Measurements from ENCODE around the gene DOHH.

DOHH gene

DNA sequence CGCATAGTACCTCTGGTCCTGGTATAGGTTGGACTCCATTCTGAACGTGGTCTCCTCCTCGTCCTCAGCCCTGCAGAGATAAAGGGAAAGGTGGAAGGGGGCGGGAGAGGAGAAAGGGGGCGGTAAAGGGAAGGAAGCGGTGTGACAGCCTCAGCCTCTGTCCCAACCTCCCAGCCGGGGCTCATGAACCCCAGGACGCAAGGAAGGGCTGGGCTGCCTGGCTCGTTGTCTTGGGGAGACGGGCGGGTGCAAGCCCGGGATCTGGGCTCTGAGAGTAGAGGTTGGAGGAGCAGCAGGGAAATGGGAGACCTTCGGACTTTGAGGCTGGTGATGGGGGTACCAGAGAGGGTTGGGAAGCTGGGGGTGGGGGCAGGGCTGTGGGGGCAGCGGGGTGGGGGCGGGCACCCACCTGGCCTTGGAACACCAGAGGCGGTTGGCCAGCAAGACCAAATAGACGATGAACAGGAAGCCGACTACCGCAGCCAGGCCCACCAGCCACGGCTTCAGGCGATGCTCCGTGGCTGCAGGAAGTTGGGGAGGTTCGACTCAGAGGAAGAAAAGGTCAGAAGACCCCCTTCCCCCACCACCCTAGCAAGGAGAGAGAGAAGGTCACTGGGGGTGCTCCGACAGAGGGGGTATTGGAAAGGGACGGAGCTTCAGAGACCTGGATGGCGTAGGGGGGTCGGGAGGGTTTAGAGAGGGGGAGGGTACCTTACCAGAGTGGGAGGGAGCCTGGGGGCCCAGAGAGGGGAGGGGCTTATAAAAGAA is 21.9 kb downstream of the DOHH start:
- no peak overlapping the region for H2AFZ ChIP-seq (ENCODE audit: low read length)
- H3K9me2 ChIP-seq (ENCODE audit: low read depth, low read length), result no peaks in the 10 kb centered on the region
- TF ChIP-seq, protein P1, sequence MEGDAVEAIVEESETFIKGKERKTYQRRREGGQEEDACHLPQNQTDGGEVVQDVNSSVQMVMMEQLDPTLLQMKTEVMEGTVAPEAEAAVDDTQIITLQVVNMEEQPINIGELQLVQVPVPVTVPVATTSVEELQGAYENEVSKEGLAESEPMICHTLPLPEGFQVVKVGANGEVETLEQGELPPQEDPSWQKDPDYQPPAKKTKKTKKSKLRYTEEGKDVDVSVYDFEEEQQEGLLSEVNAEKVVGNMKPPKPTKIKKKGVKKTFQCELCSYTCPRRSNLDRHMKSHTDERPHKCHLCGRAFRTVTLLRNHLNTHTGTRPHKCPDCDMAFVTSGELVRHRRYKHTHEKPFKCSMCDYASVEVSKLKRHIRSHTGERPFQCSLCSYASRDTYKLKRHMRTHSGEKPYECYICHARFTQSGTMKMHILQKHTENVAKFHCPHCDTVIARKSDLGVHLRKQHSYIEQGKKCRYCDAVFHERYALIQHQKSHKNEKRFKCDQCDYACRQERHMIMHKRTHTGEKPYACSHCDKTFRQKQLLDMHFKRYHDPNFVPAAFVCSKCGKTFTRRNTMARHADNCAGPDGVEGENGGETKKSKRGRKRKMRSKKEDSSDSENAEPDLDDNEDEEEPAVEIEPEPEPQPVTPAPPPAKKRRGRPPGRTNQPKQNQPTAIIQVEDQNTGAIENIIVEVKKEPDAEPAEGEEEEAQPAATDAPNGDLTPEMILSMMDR (IDR thresholded peaks at IDR 0.05; ENCODE audit: low read length), result no peak
- TF ChIP-seq EZH2 (IDR thresholded peaks at IDR 0.05; ENCODE audit: borderline replicate concordance, low read length), result no peak
- H3K4me2 ChIP-seq (ENCODE audit: low read length), result peak overlapping the region; percentile 21; the same call in 1 of the 2 replicates
- H3K79me2 ChIP-seq (ENCODE audit: insufficient read depth, low read length), result no peaks in the 10 kb centered on the region
- no peaks in the 10 kb centered on the region for H3K36me3 ChIP-seq (ENCODE audit: insufficient read depth, low read length)
- H3K27me3 ChIP-seq (ENCODE audit: insufficient read depth, low read length), result no peaks in the 10 kb centered on the region
- H4K20me1 ChIP-seq (ENCODE audit: insufficient read depth, low read length), result no peaks in the 10 kb centered on the region
- no peak overlapping the region for H3K9ac ChIP-seq (ENCODE audit: low read length)
- no peak overlapping the region for H3K4me3 ChIP-seq (ENCODE audit: low read depth, low read length, poor library complexity, severe bottlenecking)
- peaks cover 28% of the 10 kb centered on the region for H3K4me1 ChIP-seq (ENCODE audit: insufficient read depth, low read length, severe bottlenecking)
- no peaks in the 10 kb centered on the region for H3K9me3 ChIP-seq (ENCODE audit: low read length)
- no peaks in the 10 kb centered on the region for H3F3A ChIP-seq (ENCODE audit: insufficient read depth, low read length)
- H3K27ac ChIP-seq (ENCODE audit: low read depth, low read length, poor library complexity, severe bottlenecking), result no peak overlapping the region

DNA sequence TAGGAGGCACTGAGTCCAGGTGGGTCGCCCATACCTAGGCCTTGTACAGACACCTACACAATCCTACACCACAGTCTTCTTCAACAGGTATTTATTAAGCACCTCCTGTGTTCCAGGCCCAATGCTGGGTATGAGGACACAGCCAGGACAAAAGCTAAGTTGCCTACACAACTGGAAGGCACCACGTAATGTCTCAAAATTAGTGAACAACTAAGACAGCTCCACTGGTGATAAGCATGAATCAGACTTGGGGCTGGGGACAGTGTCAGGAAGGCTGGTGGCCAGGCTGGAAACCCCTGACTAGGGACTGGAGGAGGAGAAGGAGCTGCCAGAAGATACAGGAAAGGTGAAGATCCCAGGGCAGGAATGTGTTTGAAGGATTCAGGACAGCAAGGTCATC is 22.5 kb downstream of the DOHH start:
- Histone ChIP-seq H3K4me1 (ENCODE audit: insufficient read depth, low read length, severe bottlenecking) (peaks cover 28% of the 10 kb centered on the region), H2AFZ (ENCODE audit: low read length) (no peak overlapping the region), H3K4me2 (ENCODE audit: low read length) (no peak overlapping the region), H3K27ac (ENCODE audit: low read depth, low read length, poor library complexity, severe bottlenecking) (no peak overlapping the region), H3K4me3 (ENCODE audit: low read depth, low read length, poor library complexity, severe bottlenecking) (no peak overlapping the region), H3K9ac (ENCODE audit: low read length) (no peak overlapping the region), H4K20me1 (ENCODE audit: insufficient read depth, low read length) (no peaks in the 10 kb centered on the region), H3K9me2 (ENCODE audit: low read depth, low read length) (no peaks in the 10 kb centered on the region), H3F3A (ENCODE audit: insufficient read depth, low read length) (no peaks in the 10 kb centered on the region), H3K79me2 (ENCODE audit: insufficient read depth, low read length) (no peaks in the 10 kb centered on the region), H3K9me3 (ENCODE audit: low read length) (no peaks in the 10 kb centered on the region), H3K36me3 (ENCODE audit: insufficient read depth, low read length) (no peaks in the 10 kb centered on the region), H3K27me3 (ENCODE audit: insufficient read depth, low read length) (no peaks in the 10 kb centered on the region)
- TF ChIP-seq, protein P1 (IDR thresholded peaks at IDR 0.05; ENCODE audit: low read length), result no peak
- no peak for TF ChIP-seq EZH2 (IDR thresholded peaks at IDR 0.05; ENCODE audit: borderline replicate concordance, low read length)

DNA sequence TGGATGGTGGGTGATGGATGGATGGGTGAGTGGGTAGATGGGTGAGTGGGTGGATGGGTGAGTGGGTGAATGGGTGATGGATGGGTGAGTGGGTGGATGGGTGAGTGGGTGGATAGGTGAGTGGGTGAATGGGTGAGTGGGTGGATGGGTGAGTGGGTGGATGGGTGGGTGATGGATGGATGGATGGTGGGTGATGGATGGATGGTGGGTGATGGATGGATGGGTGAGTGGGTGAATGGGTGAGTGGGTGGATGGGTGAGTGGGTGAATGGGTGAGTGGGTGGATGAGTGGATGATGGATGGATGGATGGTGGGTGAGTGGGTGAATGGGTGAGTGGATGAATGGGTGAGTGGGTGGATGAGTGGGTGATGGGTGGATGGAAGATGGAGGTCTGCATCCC is 23.0 kb downstream of the DOHH start:
- Histone ChIP-seq H2AFZ (ENCODE audit: low read length) (no peak overlapping the region), H4K20me1 (ENCODE audit: insufficient read depth, low read length) (no peaks in the 10 kb centered on the region), H3K27ac (ENCODE audit: low read depth, low read length, poor library complexity, severe bottlenecking) (no peak overlapping the region), H3K9me3 (ENCODE audit: low read length) (no peaks in the 10 kb centered on the region), H3K9ac (ENCODE audit: low read length) (no peak overlapping the region), H3K79me2 (ENCODE audit: insufficient read depth, low read length) (no peaks in the 10 kb centered on the region), H3K4me3 (ENCODE audit: low read depth, low read length, poor library complexity, severe bottlenecking) (no peak overlapping the region), H3K4me2 (ENCODE audit: low read length) (no peak overlapping the region), H3K36me3 (ENCODE audit: insufficient read depth, low read length) (no peaks in the 10 kb centered on the region), H3K4me1 (ENCODE audit: insufficient read depth, low read length, severe bottlenecking) (peaks cover 28% of the 10 kb centered on the region), H3K27me3 (ENCODE audit: insufficient read depth, low read length) (no peaks in the 10 kb centered on the region), H3K9me2 (ENCODE audit: low read depth, low read length) (no peaks in the 10 kb centered on the region), H3F3A (ENCODE audit: insufficient read depth, low read length) (no peaks in the 10 kb centered on the region)
- TF ChIP-seq, protein P1 (IDR thresholded peaks at IDR 0.05; ENCODE audit: low read length), result no peak
- no peak for TF ChIP-seq EZH2 (IDR thresholded peaks at IDR 0.05; ENCODE audit: borderline replicate concordance, low read length)
